HG02763 (cell line): ENCODE results near the gene TTC4.

Experiments used
- ATAC-seq: cut with Tn5 transposase; IDR thresholded peaks from one replicate; pipeline ENCODE4 v1.9.1; 2021; ENCODE audit warnings: mild to moderate bottlenecking, moderate library complexity; ENCODE audit not compliant: unreplicated experiment

The TTC4 gene

GRCh38 chr1:54703471-54703870 is 12.2 kb upstream of the TTC4 start:
- no peak for ATAC-seq

- ATAC-seq, result no peak
These were observed 10.5 kb upstream of the TTC4 start for GRCh38 chr1:54705153-54705552.

GRCh38 chr1:54706419-54706818 is 9.2 kb upstream of the TTC4 start:
- no peak for ATAC-seq

GRCh38 chr1:54708385-54708784 is 7.3 kb upstream of the TTC4 start:
- no peak for ATAC-seq

- no peak for ATAC-seq
These were observed 5.9 kb upstream of the TTC4 start for GRCh38 chr1:54709547-54710292.

GRCh38 chr1:54710434-54710833 is 5.2 kb upstream of the TTC4 start:
- ATAC-seq, result no peak

GRCh38 chr1:54710841-54711240 is 4.8 kb upstream of the TTC4 start:
- no peak for ATAC-seq

- no peak for ATAC-seq
These were observed 4.1 kb upstream of the TTC4 start for GRCh38 chr1:54711536-54711935.

GRCh38 chr1:54714881-54715492 is 674 bp upstream of the TTC4 start:
- no peak for ATAC-seq

- no peak for ATAC-seq
These were observed 812 bp downstream of the TTC4 start for GRCh38 chr1:54716299-54717047.

- no peak for ATAC-seq
These were observed 6.1 kb downstream of the TTC4 start for GRCh38 chr1:54721719-54722118.

GRCh38 chr1:54723985-54724384 is 8.3 kb downstream of the TTC4 start:
- no peak for ATAC-seq

- ATAC-seq, result no peak
These were observed 9.1 kb downstream of the TTC4 start for GRCh38 chr1:54724771-54725170.

- no peak for ATAC-seq
These were observed 12.4 kb downstream of the TTC4 start for GRCh38 chr1:54728027-54728426.

- no peak for ATAC-seq
These were observed 21.0 kb downstream of the TTC4 start for GRCh38 chr1:54736685-54737084.

- ATAC-seq, result no peak
These were observed 22.6 kb downstream of the TTC4 start for GRCh38 chr1:54738244-54738643.

- no peak for ATAC-seq
These were observed 25.9 kb downstream of the TTC4 start for GRCh38 chr1:54741531-54741930.

- no peak for ATAC-seq
These were observed 26.6 kb downstream of the TTC4 start for GRCh38 chr1:54742282-54742681.

- no peak for ATAC-seq
These were observed 28.0 kb downstream of the TTC4 start for GRCh38 chr1:54743416-54744226.

GRCh38 chr1:54744696-54745095 is 29.0 kb downstream of the TTC4 start:
- no peak for ATAC-seq

- ATAC-seq, result no peak
These were observed 29.6 kb downstream of the TTC4 start for GRCh38 chr1:54745274-54745673.
